ENCODE results near the gene PATZ1.
"Not testable (repeated sequence)": the region's sequence is repeated elsewhere in the genome, so short reads cannot be mapped to it uniquely, and the experiment has no call there.

The PATZ1 gene

GRCh38 chr22:31343235-31344191 lies 2.6 kb downstream of the PATZ1 start:
- DNase-seq, result peak; percentile 8

- DNase-seq, result no peak
Measured at GRCh38 chr22:31342389-31343140, 3.6 kb downstream of the PATZ1 start.

GRCh38 chr22:31341386-31342088 lies 4.6 kb downstream of the PATZ1 start:
- DNase-seq, result no peak

- DNase-seq, result no peak
Measured at GRCh38 chr22:31340765-31341247, 5.3 kb downstream of the PATZ1 start.

GRCh38 chr22:31340360-31340759 lies 5.8 kb downstream of the PATZ1 start:
- DNase-seq, result no peak

GRCh38 chr22:31339148-31339832 lies 6.9 kb downstream of the PATZ1 start:
- DNase-seq, result no peak

GRCh38 chr22:31337178-31337577 lies 9.0 kb downstream of the PATZ1 start:
- DNase-seq, result no peak

- no peak for DNase-seq
Measured at GRCh38 chr22:31334329-31334728, 11.8 kb downstream of the PATZ1 start.

- no peak for DNase-seq
Measured at GRCh38 chr22:31333641-31334040, 12.5 kb downstream of the PATZ1 start.

- DNase-seq, result no peak
Measured at GRCh38 chr22:31332886-31333285, 13.3 kb downstream of the PATZ1 start.

GRCh38 chr22:31332010-31332409 lies 14.1 kb downstream of the PATZ1 start:
- no peak for DNase-seq

GRCh38 chr22:31329453-31330215 lies 16.5 kb downstream of the PATZ1 start:
- DNase-seq, result no peak

- DNase-seq, result no peak
Measured at GRCh38 chr22:31329029-31329428, 17.1 kb downstream of the PATZ1 start.

- DNase-seq, result no peak
Measured at GRCh38 chr22:31328544-31328960, 17.6 kb downstream of the PATZ1 start.

- DNase-seq, result no peak
Measured at GRCh38 chr22:31327806-31328543, 18.2 kb downstream of the PATZ1 start.

- no peak for DNase-seq
Measured at GRCh38 chr22:31326877-31327276, 19.3 kb downstream of the PATZ1 start.

- DNase-seq, result no peak
Measured at GRCh38 chr22:31323578-31324550, 22.3 kb downstream of the PATZ1 start.

- DNase-seq, result no peak
Measured at GRCh38 chr22:31321421-31321820, 24.7 kb downstream of the PATZ1 start.

GRCh38 chr22:31314220-31314619 lies 31.9 kb downstream of the PATZ1 start:
- DNase-seq, result not testable (repeated sequence)
